ENCODE data around the gene PLAAT3.

- TF ChIP-seq GABPA (IDR thresholded peaks at IDR 0.05 in 1 of 2, conservative IDR thresholded peaks at IDR 0.05 in 1 of 2) (no peak), CTCF (IDR thresholded peaks at IDR 0.05; ENCODE audit: low read depth, low read length, missing input control) (no peak), HNF4G (IDR thresholded peaks at IDR 0.05) (no peak)
Measured at GRCh38 chr11:63623513-63624140, 9.4 kb upstream of the PLAAT3 start.

All from liver (tissue), 3 donors.